Loucy (cell line): Measurements from ENCODE around the gene NRG3.

ENCODE experiments used
- EZH2phosphoT487 ChIP-seq: fragments of 200-600 bp; IDR thresholded peaks from 2 replicates; pipeline ENCODE4 v1.6.1; 2018; ENCODE audit warnings: antibody characterized with exemption, mild to moderate bottlenecking, moderate library complexity, borderline replicate concordance
- TF ChIP-seq, protein P1 (sequence below): fragments of 200-600 bp; sonication (generic); conservative IDR thresholded peaks from 2 replicates; pipeline ENCODE4 v1.5.1; 2014; ENCODE audit warnings: mild to moderate bottlenecking, antibody characterized with exemption, low read length

DNA sequence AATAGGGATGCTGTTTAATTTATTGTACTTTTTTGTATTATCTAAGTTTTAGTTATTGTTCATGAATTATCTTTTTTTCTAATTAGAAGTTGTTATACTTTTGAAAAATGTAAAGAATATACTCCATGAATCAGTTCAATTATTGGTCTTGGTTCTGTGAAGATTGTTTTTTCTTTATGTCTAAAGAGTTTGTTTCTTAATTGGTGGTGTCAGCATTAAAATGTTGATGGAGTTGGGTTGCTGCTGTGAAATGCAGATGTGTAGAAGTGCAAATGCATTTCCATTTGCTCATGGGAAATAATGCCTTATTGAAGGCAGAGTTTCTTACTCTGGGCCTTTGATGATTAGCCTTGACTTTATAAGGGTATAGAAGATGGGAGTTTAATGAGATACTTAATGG, 11.9 kb downstream of the NRG3 start:
- TF ChIP-seq, protein P1, sequence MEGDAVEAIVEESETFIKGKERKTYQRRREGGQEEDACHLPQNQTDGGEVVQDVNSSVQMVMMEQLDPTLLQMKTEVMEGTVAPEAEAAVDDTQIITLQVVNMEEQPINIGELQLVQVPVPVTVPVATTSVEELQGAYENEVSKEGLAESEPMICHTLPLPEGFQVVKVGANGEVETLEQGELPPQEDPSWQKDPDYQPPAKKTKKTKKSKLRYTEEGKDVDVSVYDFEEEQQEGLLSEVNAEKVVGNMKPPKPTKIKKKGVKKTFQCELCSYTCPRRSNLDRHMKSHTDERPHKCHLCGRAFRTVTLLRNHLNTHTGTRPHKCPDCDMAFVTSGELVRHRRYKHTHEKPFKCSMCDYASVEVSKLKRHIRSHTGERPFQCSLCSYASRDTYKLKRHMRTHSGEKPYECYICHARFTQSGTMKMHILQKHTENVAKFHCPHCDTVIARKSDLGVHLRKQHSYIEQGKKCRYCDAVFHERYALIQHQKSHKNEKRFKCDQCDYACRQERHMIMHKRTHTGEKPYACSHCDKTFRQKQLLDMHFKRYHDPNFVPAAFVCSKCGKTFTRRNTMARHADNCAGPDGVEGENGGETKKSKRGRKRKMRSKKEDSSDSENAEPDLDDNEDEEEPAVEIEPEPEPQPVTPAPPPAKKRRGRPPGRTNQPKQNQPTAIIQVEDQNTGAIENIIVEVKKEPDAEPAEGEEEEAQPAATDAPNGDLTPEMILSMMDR: no peak
- TF ChIP-seq EZH2phosphoT487: no peak
